Upper lobe of left lung (tissue), 6 donors: Measurements from ENCODE around the gene PMPCA. TPM values are rescaled to one million over a fixed set of nuclear protein-coding genes. Genes with fewer than 3 reads are reported as not detected.

Source experiments
- ATAC-seq, 2 donors: fragments of 200-7000 bp; cut with Tn5 transposase; one replicate each; pipeline ENCODE4 v1.9.1; 2022; ENCODE audit warnings: mild to moderate bottlenecking in 2 of 2, moderate library complexity in 2 of 2; ENCODE audit not compliant: low FRiP score in 2 of 2
- DNase-seq, 2 donors: peaks; one replicate each; pipeline ENCODE4 v3.0.0-alpha.2; 2019 to 2020
- H3K27ac ChIP-seq, 4 donors: fragments of 200-600 bp; sonication (generic); one replicate each; pipeline ENCODE4 v1.5.1; 2016 to 2019
- H3K27me3 ChIP-seq, 4 donors: fragments of 200-600 bp; sonication (generic); one replicate each; pipeline ENCODE4 v1.5.1; 2017 to 2019
- H3K36me3 ChIP-seq, 4 donors: fragments of 200-600 bp; sonication (generic); one replicate each; pipeline ENCODE4 v1.5.1; 2016 to 2019
- H3K4me1 ChIP-seq, 4 donors: fragments of 200-600 bp; sonication (generic); one replicate each; pipeline ENCODE4 v1.5.1; 2018 to 2019
- H3K4me3 ChIP-seq, 4 donors: fragments of 200-600 bp; sonication (generic); one replicate each; pipeline ENCODE4 v1.5.1; 2017 to 2019; ENCODE audit warnings: mild to moderate bottlenecking in 2 of 4, moderate library complexity in 1 of 4
- H3K9me3 ChIP-seq, 4 donors: fragments of 200-600 bp; sonication (generic); one replicate each; pipeline ENCODE4 v1.5.1; 2018 to 2019
- CTCF ChIP-seq, 6 experiments: fragments of 450-650 bp in 4 of 6; fragments of 200-600 bp in 2 of 6; sonication (generic) in 2 of 6; IDR thresholded peaks; one replicate each; pipeline ENCODE4 v1.5.1; 2016 to 2019; ENCODE audit warnings: antibody characterized with exemption in 6 of 6
- EP300 ChIP-seq, 4 donors: sonication (generic); formaldehyde crosslinking; IDR thresholded peaks; one replicate each; pipeline ENCODE4 v1.5.1; 2017; ENCODE audit warnings: antibody characterized with exemption in 4 of 4, control low read depth in 2 of 4
- POLR2A ChIP-seq, 4 donors: fragments of 450-650 bp; IDR thresholded peaks; one replicate each; pipeline ENCODE4 v1.5.1; 2016 to 2017; ENCODE audit warnings: antibody characterized with exemption in 4 of 4, mild to moderate bottlenecking in 2 of 4
- POLR2AphosphoS5 ChIP-seq, 2 donors: sonication (generic); formaldehyde crosslinking; IDR thresholded peaks; one replicate each; pipeline ENCODE4 v1.5.1; 2017; ENCODE audit warnings: antibody characterized with exemption in 2 of 2
- WGBS, 2 donors: methylation state at CpG; one replicate each; pipeline ENCODE4 v1.1.5; 2017 to 2018; 5-methylcytosine and 5-hydroxymethylcytosine counted together
- total RNA-seq, 6 donors: library from RNA; depleted of rRNA in 4 of 6; stranded (reverse); fragments of >200 nt in 4 of 6; gene quantifications; one replicate each; pipeline versions ENCODE4 v1.1.0 to v1.2.1, GENCODE V29; 2016 to 2021
- donor health status: DM: no; HTN: no; CAD: no; lungs with moderate emphysema.
- donor health status: DM: no; HTN: yes; CAD: no; lungs with severe emphysema.

PMPCA gene
- total RNA-seq: 10 to 100 TPM; 30.4 to 48.2 (median 41.0) TPM

- Histone ChIP-seq H3K27ac (peak within 1 kb of the TSS; percentile 83 to 91 (median 88)), H3K9me3 (no peaks in the 10 kb centered on the region), H3K27me3 (no peaks in the 10 kb centered on the region), H3K4me3 (peak within 1 kb of the TSS; percentile 61 to 97 (median 92)), H3K36me3 (peaks cover 11 to 54% (median 40%) of the 10 kb centered on the region in 4 donors), H3K4me1 (peaks cover 20 to 31% (median 23%) of the 10 kb centered on the region in 4 donors)
- peak in 1 of 4 donors; percentile 87 for TF ChIP-seq EP300 (IDR thresholded peaks at IDR 0.05)
- peak; percentile 99 for TF ChIP-seq POLR2AphosphoS5 (IDR thresholded peaks at IDR 0.05)
- TF ChIP-seq CTCF (IDR thresholded peaks at IDR 0.05): no peak
- peak in 3 of 4 donors; percentile 49 to 93 (median 74) for TF ChIP-seq POLR2A (IDR thresholded peaks at IDR 0.05)
- WGBS, 2 donors: 0 to 1% methylated on average over 15 to 49 of the region's 83 CpGs
- DNase-seq (peak; percentile 92 to 99), ATAC-seq (peak; percentile 82 to 96)
Measured at GRCh38 chr9:136410500-136411287, at the start of gene PMPCA, which contains the start of gene ENTR1. Gene PMPCA, plus strand, starts transcription at chr9:136410658. Its CDS starts 11 bp downstream, at chr9:136410669. Gene ENTR1, minus strand, starts transcription at chr9:136410614. Its CDS starts 217 bp downstream, at chr9:136410397.

- peak overlapping the region in 3 of 4 donors; percentile 74 to 97 (median 91) for H3K27ac ChIP-seq
- H3K4me3 ChIP-seq: no peak overlapping the region
- H3K4me1 ChIP-seq: peaks cover 22 to 34% (median 28%) of the 10 kb centered on the region in 4 donors
- no peaks in the 10 kb centered on the region for H3K27me3 ChIP-seq
- H3K36me3 ChIP-seq: peaks cover 0 to 20% (median 11%) of the 10 kb centered on the region in 4 donors
- no peaks in the 10 kb centered on the region for H3K9me3 ChIP-seq
- WGBS, 2 donors: 82 to 84% methylated on average over 30 to 43 of the region's 43 CpGs
- DNase-seq: no peak
- no peak for ATAC-seq
- TF ChIP-seq POLR2AphosphoS5 (IDR thresholded peaks at IDR 0.05) (peak; percentile 17 to 26), EP300 (IDR thresholded peaks at IDR 0.05) (no peak), CTCF (IDR thresholded peaks at IDR 0.05) (no peak)
Measured at GRCh38 chr9:136361047-136361753, 49.3 kb upstream of the PMPCA start.

GRCh38 chr9:136361754-136362449 is 48.6 kb upstream of the PMPCA start:
- Histone ChIP-seq H3K9me3 (no peaks in the 10 kb centered on the region), H3K27ac (peak overlapping the region in 3 of 4 donors; percentile 91 to 97 (median 92)), H3K4me3 (no peak overlapping the region), H3K36me3 (peaks cover 0 to 13% (median 8%) of the 10 kb centered on the region in 4 donors), H3K4me1 (peaks cover 22 to 34% (median 28%) of the 10 kb centered on the region in 4 donors), H3K27me3 (no peaks in the 10 kb centered on the region)
- 79 to 88% methylated on average over 20 to 25 of the region's 26 CpGs for WGBS, 2 donors
- DNase-seq: peak in 1 of 2 donors; percentile 81
- TF ChIP-seq EP300 (IDR thresholded peaks at IDR 0.05): no peak
- no peak for TF ChIP-seq CTCF (IDR thresholded peaks at IDR 0.05)
- TF ChIP-seq POLR2AphosphoS5 (IDR thresholded peaks at IDR 0.05): no peak
- TF ChIP-seq POLR2A (IDR thresholded peaks at IDR 0.05): no peak
- ATAC-seq: no peak

GRCh38 chr9:136362450-136362784 is 48.0 kb upstream of the PMPCA start:
- WGBS, 2 donors: 90 to 91% methylated on average over 2 to 6 of the region's 6 CpGs
- DNase-seq (peak in 1 of 2 donors; percentile 81), ATAC-seq (no peak)
- no peak overlapping the region for H3K4me3 ChIP-seq
- H3K27ac ChIP-seq: peak overlapping the region in 3 of 4 donors; percentile 91 to 97 (median 92)
- no peaks in the 10 kb centered on the region for H3K27me3 ChIP-seq
- H3K9me3 ChIP-seq: no peaks in the 10 kb centered on the region
- peaks cover 22 to 34% (median 28%) of the 10 kb centered on the region in 4 donors for H3K4me1 ChIP-seq
- no peak for TF ChIP-seq POLR2A (IDR thresholded peaks at IDR 0.05)
- TF ChIP-seq CTCF (IDR thresholded peaks at IDR 0.05): no peak
- TF ChIP-seq POLR2AphosphoS5 (IDR thresholded peaks at IDR 0.05): no peak
- TF ChIP-seq EP300 (IDR thresholded peaks at IDR 0.05): no peak
- peaks cover 0 to 10% (median 5%) of the 10 kb centered on the region in 4 donors for H3K36me3 ChIP-seq
